K562 (cell line): ENCODE results near the gene LAGE3. TPM values are rescaled to one million over a fixed set of nuclear protein-coding genes. Genes with fewer than 3 reads are reported as not detected.

Experiments
- ATAC-seq: fragments of 200-7000 bp; cut with Tn5 transposase; 3 replicates; pipeline ENCODE4 v1.9.1; 2020; ENCODE audit warnings: moderate library complexity
- BruUV-seq: library from RNA; stranded (reverse); fragments of 400-500 nt; replicated peaks from 2 replicates; lab custom pipeline; 2021; lab: Mats Ljungman, UMichigan
- CTCF ChIA-PET: fragments of 300-600 bp; formaldehyde crosslinking; extraction: SDS; loops from one replicate; lab custom pipeline; 2021; ENCODE audit warnings: low intra/inter-chr PET ratio; lab: Yijun Ruan, JAX
- POLR2A ChIA-PET: fragments of 300-600, 350-650 bp; sonication (Branson Sonifier 250); formaldehyde crosslinking; extraction: SDS; loops from one replicate; lab custom pipeline; 2021; ENCODE audit warnings: antibody characterized with exemption, inconsistent platforms; lab: Yijun Ruan, JAX
- DNase-seq, 4 experiments: peaks; one replicate each; pipeline versions ENCODE4 v3.0.0 to v3.0.0-alpha.2; 2011 to 2018; ENCODE audit warnings: low spot score in 3 of 4, mixed read lengths in 3 of 4; ENCODE audit errors: extremely low read depth in 1 of 4
- FAIRE-seq: peaks from 2 replicates; lab custom pipeline; 2011; peaks lifted over from hg19 to GRCh38; lab: Jason Lieb, UNC
- H2AFZ ChIP-seq: 2 replicates; pipeline ENCODE4 v1.6.0; 2011; ENCODE audit warnings: low read depth, low read length, control low read depth, inconsistent platforms
- H3K27ac ChIP-seq: fragments of 200-600 bp; 3 replicates; pipeline ENCODE4 v1.8.0; 2011; ENCODE audit warnings: low read depth, mild to moderate bottlenecking, control low read depth, inconsistent platforms, low read length, moderate library complexity, mixed read lengths; ENCODE audit errors: extremely low read depth
- H3K27me3 ChIP-seq, 2 experiments: fragments of 300-600 bp in 1 of 2; 2 replicates in 1 of 2; 3 replicates in 1 of 2; pipeline versions ENCODE4 v1.6.0 to v1.8.0; 2011; ENCODE audit warnings: inconsistent platforms in 2 of 2, low read length in 2 of 2, mild to moderate bottlenecking in 1 of 2, mixed read lengths in 1 of 2, moderate library complexity in 1 of 2; ENCODE audit not compliant: control insufficient read depth in 2 of 2, insufficient read depth in 2 of 2
- H3K36me3 ChIP-seq: fragments of 300-600 bp; 3 replicates; pipeline ENCODE4 v1.8.0; 2011; ENCODE audit warnings: mild to moderate bottlenecking, low read length, inconsistent platforms; ENCODE audit not compliant: control insufficient read depth, insufficient read depth
- H3K4me1 ChIP-seq, 2 experiments: fragments of 200-600 bp in 1 of 2; replicated peaks in 1 of 2; 2 replicates in 1 of 2; 3 replicates in 1 of 2; pipeline versions ENCODE4 v1.5.1 to v1.8.0; 2011; ENCODE audit warnings: inconsistent platforms in 2 of 2, low read length in 2 of 2, mild to moderate bottlenecking in 1 of 2, mixed read lengths in 1 of 2, moderate library complexity in 1 of 2; ENCODE audit not compliant: control insufficient read depth in 2 of 2, insufficient read depth in 2 of 2
- H3K4me2 ChIP-seq: 2 replicates; pipeline ENCODE4 v1.6.1; 2011; ENCODE audit warnings: low read length, control low read depth, inconsistent platforms, mixed read lengths; ENCODE audit not compliant: insufficient read depth
- H3K4me3 ChIP-seq: fragments of 200-600 bp; sonication (generic), shearing (Covaris generic); 2 replicates; pipeline ENCODE4 v1.5.1; 2016; ENCODE audit warnings: control low read depth, inconsistent platforms
- H3K79me2 ChIP-seq: fragments of 200-600 bp; 3 replicates; pipeline ENCODE4 v1.8.0; 2011; ENCODE audit warnings: low read length, inconsistent platforms; ENCODE audit not compliant: control insufficient read depth, insufficient read depth
- H3K9ac ChIP-seq, 2 experiments: 2 replicates each; pipeline versions ENCODE4 v1.6.0 to v1.6.1; 2011; ENCODE audit warnings: low read depth in 2 of 2, low read length in 2 of 2, control low read depth in 1 of 2, inconsistent platforms in 1 of 2, mild to moderate bottlenecking in 1 of 2, mixed read lengths in 1 of 2; ENCODE audit not compliant: insufficient read depth in 1 of 2
- H3K9me1 ChIP-seq: one replicate; pipeline ENCODE4 v1.6.0; 2011; ENCODE audit warnings: inconsistent platforms, mild to moderate bottlenecking, low read length, moderate library complexity; ENCODE audit not compliant: control insufficient read depth, insufficient read depth
- H3K9me3 ChIP-seq: replicated peaks from 2 replicates; pipeline ENCODE4 v1.5.1; 2011; ENCODE audit warnings: low read depth, low read length, inconsistent platforms; ENCODE audit not compliant: control insufficient read depth, insufficient read depth
- H4K20me1 ChIP-seq: replicated peaks from 2 replicates; pipeline ENCODE4 v1.6.1; 2011; ENCODE audit warnings: low read length, inconsistent platforms, mixed read lengths; ENCODE audit not compliant: control insufficient read depth, insufficient read depth
- ERF ChIP-seq: fragments of 450-650 bp; formaldehyde crosslinking; IDR thresholded peaks from 2 replicates; pipeline ENCODE4 v1.4.0; 2020; ENCODE audit warnings: mild to moderate bottlenecking, mixed read lengths
- GATAD2A ChIP-seq: fragments of 450-650 bp; IDR thresholded peaks from 2 replicates; pipeline ENCODE4 v1.6.1; 2017
- HNRNPH1 ChIP-seq: fragments of 200-400 bp; formaldehyde crosslinking; optimal IDR thresholded peaks from 2 replicates; pipeline ENCODE3; 2017; ENCODE audit warnings: low read depth, mild to moderate bottlenecking, low read length, moderate library complexity
- NFRKB ChIP-seq: fragments of 450-650 bp; IDR thresholded peaks from 2 replicates; pipeline ENCODE4 v1.6.1; 2016; ENCODE audit warnings: low read depth
- PHB ChIP-seq: fragments of 250-450 bp; sonication (Bioruptor Pico); IDR thresholded peaks from 2 replicates; pipeline ENCODE4 v1.5.0; 2021
- ZNF197 ChIP-seq: fragments of 200-800 bp; sonication (Bioruptor generic); IDR thresholded peaks from 2 replicates; pipeline ENCODE4 v1.6.1; 2016; ENCODE audit warnings: low read depth, missing genetic modification characterization, missing compliant biosample characterization
- ZNF224 ChIP-seq: sonication (generic); formaldehyde crosslinking; IDR thresholded peaks from 2 replicates; pipeline ENCODE4 v1.8.0; 2022; ENCODE audit warnings: mild to moderate bottlenecking, missing genetic modification reagents
- ZSCAN32 ChIP-seq: fragments of 450-650 bp; formaldehyde crosslinking; IDR thresholded peaks from 2 replicates; pipeline ENCODE4 v1.4.0; 2020; ENCODE audit warnings: mild to moderate bottlenecking, moderate library complexity
- WGBS: fragments of 100-300 bp; shearing (Covaris generic); methylation state at CpG from one replicate; pipeline ENCODE4 v1.1.6; 2016; ENCODE audit warnings: low coverage, mixed read lengths; ENCODE audit not compliant: insufficient coverage; ENCODE audit errors: missing lambda C conversion rate; 5-methylcytosine and 5-hydroxymethylcytosine counted together
- in situ Hi-C: fragments of 300-500 bp; cut with MboI; formaldehyde crosslinking; loops from 4 replicates; pipeline ENCODE4 v1.15.0; 2018; ENCODE audit warnings: inconsistent platforms, mixed read lengths
- intact Hi-C: fragments of 100-400 bp; cut with micrococcal nuclease; formaldehyde crosslinking; loops from 2 replicates; pipeline ENCODE4 v1.14.2; 2022
- polyA plus RNA-seq, 8 experiments: library from polyadenylated mRNA; depleted of rRNA in 4 of 8; stranded (reverse) in 5 of 8; unstranded in 3 of 8; fragments of >200 nt; fragmentation: Nextera tagmentation in 2 of 8; fragmentation: Illumina TruSeq in 1 of 8; extraction: Ambion mirVana in 2 of 8; extraction: Trizol in 1 of 8; gene quantifications; 2 replicates each; pipeline versions ENCODE4 v1.2.1 to v1.2.3, GENCODE V29; 2011 to 2014; ENCODE audit warnings: inconsistent platforms in 1 of 8, missing spikeins in 1 of 8
- total RNA-seq, 7 experiments: library from RNA; depleted of rRNA in 6 of 7; stranded (reverse); fragments of >200 nt in 6 of 7; fragmentation: Illumina TruSeq in 2 of 7; extraction: Trizol in 2 of 7; gene quantifications; 2 replicates each; pipeline versions ENCODE4 v1.2.1 to v1.2.3, GENCODE V29; 2011 to 2021; ENCODE audit warnings: low replicate concordance in 1 of 7
- TF ChIP-seq, protein P1 (sequence below): fragments of 250-450 bp; sonication (Bioruptor Pico); IDR thresholded peaks from 2 replicates; pipeline ENCODE4 v1.4.0; 2020; ENCODE audit warnings: mild to moderate bottlenecking, moderate library complexity, borderline replicate concordance

LAGE3 gene
- total and polyA plus RNA-seq, 9 of the 15 experiments (the other 6 are each of a cell fraction or from before 2014, with no cell fraction given): 28.2 to 125 (median 35.8) TPM

GRCh38 chrX:154468217-154468616, 10.9 kb downstream of the LAGE3 start:
- Histone ChIP-seq H3K4me3 (no peak overlapping the region), H3K9ac (no peak overlapping the region), H3K27me3 (no peaks in the 10 kb centered on the region), H3K9me1 (no peaks in the 10 kb centered on the region), H3K36me3 (peaks cover 83% of the 10 kb centered on the region; the same call in 2 of the 3 replicates), H3K9me3 (no peaks in the 10 kb centered on the region), H3K27ac (no peak overlapping the region), H4K20me1 (no peaks in the 10 kb centered on the region), H3K4me2 (no peak overlapping the region), H2AFZ (no peak overlapping the region), H3K4me1 (peaks cover 0 to 13% of the 10 kb centered on the region in 2 experiments; a peak in 2 of 5 replicates)
- ChIA-PET POLR2A (interaction anchor here (1.9 kb wide), 1 partner anchor 10 kb away, joined by 4 read pairs; the partner anchor contains the start of gene LAGE3), CTCF (no interaction called here)
- no TSS peak for BruUV-seq
- in situ Hi-C loops: no loop called here
- intact Hi-C loops: no loop called here
- ATAC-seq: no peak
- TF ChIP-seq ZNF197: no peak
- TF ChIP-seq, protein P1, sequence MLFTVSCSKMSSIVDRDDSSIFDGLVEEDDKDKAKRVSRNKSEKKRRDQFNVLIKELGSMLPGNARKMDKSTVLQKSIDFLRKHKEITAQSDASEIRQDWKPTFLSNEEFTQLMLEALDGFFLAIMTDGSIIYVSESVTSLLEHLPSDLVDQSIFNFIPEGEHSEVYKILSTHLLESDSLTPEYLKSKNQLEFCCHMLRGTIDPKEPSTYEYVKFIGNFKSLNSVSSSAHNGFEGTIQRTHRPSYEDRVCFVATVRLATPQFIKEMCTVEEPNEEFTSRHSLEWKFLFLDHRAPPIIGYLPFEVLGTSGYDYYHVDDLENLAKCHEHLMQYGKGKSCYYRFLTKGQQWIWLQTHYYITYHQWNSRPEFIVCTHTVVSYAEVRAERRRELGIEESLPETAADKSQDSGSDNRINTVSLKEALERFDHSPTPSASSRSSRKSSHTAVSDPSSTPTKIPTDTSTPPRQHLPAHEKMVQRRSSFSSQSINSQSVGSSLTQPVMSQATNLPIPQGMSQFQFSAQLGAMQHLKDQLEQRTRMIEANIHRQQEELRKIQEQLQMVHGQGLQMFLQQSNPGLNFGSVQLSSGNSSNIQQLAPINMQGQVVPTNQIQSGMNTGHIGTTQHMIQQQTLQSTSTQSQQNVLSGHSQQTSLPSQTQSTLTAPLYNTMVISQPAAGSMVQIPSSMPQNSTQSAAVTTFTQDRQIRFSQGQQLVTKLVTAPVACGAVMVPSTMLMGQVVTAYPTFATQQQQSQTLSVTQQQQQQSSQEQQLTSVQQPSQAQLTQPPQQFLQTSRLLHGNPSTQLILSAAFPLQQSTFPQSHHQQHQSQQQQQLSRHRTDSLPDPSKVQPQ (CRISPR knock-in tag): no peak
- TF ChIP-seq ZNF224: no peak
- no peak for TF ChIP-seq GATAD2A
- TF ChIP-seq PHB (CRISPR knock-in tag): no peak
- no peak for TF ChIP-seq HNRNPH1
- TF ChIP-seq ZSCAN32: no peak
- no peak for TF ChIP-seq ERF (CRISPR knock-in tag)
- no peak for TF ChIP-seq NFRKB
- TF ChIP-seq, all 486 proteins: peak for 0
- FAIRE-seq: no peak
- WGBS: 96% methylated on average over 11 of the region's 23 CpGs
- no peaks in the 10 kb centered on the region for H3K79me2 ChIP-seq
- DNase-seq: no peak
